Hypothalamus (tissue), 51 donors: ENCODE results near the gene DYSF.

ENCODE experiments used
- DNase-seq, 51 donors: peaks; one replicate each; lab custom pipeline; 2025; lab: John Stamatoyannopoulos, UW

DYSF gene

GRCh38 chr2:71666094-71666474 lies 212.7 kb downstream of the DYSF start:
- DNase-seq, result no peak

- no peak for DNase-seq
These were observed 214.2 kb downstream of the DYSF start for GRCh38 chr2:71667256-71668182.

DNA sequence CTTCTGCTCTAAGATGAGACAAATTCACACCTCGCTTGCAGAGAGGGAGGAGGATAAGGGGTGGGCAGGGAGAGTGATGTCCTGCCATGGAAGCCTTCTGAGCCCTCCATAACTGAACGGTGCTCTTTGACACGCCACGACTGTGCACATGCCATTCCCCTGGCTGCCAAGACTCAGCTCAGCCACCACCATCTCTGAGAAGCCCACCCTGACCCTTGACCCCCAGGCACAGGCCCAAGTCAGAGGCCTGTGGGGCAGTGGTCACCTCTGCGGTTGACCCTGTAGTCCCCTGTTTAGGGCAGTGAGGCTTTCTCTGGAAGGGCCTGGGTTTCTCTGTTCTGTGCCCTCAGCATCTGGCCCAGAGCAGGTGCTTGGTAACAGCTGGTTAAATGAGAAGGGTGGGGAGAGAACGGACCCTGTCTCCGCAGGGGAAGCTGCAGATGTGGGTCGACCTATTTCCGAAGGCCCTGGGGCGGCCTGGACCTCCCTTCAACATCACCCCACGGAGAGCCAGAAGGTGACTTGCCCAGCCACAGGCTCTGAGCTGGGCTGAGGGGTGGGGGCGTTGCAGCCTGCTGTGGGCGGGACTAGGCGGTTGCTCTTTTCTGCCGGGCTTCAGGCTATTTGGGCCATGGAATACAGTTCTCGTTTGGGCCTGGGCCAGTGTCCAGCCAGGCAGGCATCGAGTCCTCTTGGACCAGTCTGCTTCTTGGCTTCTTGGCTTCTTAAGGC lies 215.1 kb downstream of the DYSF start:
- no peak for DNase-seq

GRCh38 chr2:71669058-71669456 lies 215.7 kb downstream of the DYSF start:
- DNase-seq, result no peak

GRCh38 chr2:71669628-71670429 lies 216.5 kb downstream of the DYSF start:
- DNase-seq, result no peak

DNA sequence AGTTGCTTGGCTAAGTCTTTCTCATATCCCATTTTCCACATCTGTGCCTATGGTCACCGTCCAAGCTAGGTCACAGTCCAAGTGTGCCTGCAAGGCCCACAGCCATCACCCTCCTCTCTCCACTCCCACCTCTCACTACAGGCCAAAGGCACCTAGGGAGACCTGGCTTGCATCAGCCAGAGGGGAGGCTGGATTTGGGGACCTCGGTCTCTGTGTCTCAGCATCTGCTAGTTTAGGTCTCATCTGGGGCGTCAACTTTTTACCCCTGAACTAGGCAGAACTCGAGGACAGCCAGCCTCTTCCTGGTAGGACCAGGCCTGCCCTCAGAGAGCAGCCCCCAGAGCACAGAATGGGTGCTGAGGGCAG lies 217.1 kb downstream of the DYSF start:
- DNase-seq, result no peak

GRCh38 chr2:71671203-71671854 lies 218.0 kb downstream of the DYSF start:
- no peak for DNase-seq

GRCh38 chr2:71671895-71672825 lies 218.8 kb downstream of the DYSF start:
- no peak for DNase-seq

DNA sequence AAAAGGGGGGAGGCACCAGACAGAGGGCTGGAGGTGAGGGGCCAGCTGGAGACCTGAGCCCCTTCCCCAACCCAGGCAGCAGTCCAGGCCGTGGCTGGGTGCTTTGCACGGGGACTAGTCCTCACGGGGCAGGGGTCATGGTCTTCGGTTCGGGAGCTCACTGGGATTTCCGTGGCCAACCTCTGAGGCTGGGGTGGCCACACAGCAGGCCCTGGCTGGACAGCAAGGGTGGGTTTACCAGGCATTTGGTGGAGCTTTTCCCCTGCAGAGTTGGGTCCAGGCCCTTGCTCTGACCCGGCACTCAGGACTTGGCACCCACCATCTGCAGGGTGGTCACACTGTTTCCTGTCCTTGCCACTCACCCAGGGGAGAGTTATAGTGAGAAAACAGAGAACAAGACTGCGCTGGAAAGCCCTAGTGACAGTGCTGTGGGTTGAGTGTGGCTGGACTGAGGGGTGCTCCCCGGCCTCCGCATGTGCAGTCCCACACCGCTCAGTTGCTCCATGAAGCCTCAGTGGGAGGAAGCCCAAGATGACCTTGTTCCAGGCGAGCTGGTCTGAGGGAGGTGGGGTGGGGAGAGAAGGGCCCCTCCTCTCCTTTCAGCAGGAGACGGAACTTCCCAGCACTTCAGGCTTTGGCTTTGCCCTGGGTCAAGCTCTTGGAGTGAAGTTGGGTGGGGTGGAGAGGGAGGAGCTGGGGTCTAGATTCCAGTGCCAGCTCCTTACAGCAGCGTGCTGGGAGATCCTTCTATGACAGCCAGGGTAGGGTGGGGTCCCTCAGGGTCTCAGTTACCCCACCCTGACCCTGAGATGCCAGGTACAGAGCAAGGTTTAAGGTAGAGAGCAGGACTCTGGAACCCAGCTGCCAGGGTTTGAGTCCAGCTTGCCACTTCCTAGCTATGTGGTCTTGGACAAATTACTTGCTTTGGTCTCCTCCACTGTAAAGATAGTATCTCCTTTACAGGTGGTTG lies 219.8 kb downstream of the DYSF start:
- DNase-seq, result no peak

DNA sequence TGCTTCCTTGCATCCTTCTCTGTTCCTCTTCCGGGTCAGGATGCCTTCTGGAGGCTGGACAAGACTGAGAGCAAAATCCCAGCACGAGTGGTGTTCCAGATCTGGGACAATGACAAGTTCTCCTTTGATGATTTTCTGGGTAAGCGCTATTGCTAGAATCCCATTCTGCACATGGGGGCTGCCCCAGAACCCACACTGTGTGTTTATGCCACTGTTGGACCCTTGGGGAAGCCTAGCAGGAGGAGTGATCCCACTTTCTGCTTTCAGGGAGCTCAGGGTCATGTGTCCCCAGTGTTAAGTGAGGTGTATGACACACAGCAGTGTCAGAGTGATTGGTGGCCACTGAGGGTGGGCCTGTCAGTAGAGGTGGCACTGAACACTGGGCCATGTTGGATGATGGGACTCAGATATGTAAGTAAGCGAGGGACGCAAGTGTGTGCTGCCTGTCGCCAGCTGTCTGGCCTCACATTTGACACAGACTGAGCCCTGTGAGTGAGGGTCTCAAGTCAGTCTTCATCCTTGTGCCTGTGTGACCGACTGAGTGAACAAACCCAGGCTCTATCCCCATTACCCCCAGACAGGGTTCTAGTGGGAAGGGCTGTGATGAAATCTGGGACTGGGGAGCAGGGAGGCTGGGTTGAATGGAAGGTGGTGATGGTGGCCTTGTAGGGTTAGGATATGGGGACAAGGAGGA lies 220.9 kb downstream of the DYSF start:
- no peak for DNase-seq

GRCh38 chr2:71675296-71675695 lies 221.9 kb downstream of the DYSF start:
- DNase-seq, result no peak

GRCh38 chr2:71678874-71679273 lies 225.5 kb downstream of the DYSF start:
- DNase-seq, result no peak

- no peak for DNase-seq
These were observed 226.1 kb downstream of the DYSF start for GRCh38 chr2:71679491-71679890.

DNA sequence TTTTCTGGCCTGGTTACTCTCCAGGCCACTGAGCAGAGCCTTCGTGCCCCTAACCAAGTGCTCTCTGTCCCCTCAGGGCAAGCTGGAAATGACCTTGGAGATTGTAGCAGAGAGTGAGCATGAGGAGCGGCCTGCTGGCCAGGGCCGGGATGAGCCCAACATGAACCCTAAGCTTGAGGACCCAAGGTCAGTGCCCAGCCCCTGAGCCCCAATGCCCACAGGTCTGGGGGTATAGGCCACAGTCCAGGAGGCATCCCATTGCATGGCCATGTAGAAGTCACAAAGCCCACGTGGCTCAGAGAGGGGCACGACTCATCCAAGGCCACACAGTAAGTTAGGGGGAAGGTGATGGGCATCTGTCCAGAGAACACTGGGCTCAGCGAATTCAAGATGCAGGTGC lies 227.6 kb downstream of the DYSF start:
- DNase-seq, result no peak

- DNase-seq, result no peak
These were observed 228.3 kb downstream of the DYSF start for GRCh38 chr2:71681626-71682025.

DNA sequence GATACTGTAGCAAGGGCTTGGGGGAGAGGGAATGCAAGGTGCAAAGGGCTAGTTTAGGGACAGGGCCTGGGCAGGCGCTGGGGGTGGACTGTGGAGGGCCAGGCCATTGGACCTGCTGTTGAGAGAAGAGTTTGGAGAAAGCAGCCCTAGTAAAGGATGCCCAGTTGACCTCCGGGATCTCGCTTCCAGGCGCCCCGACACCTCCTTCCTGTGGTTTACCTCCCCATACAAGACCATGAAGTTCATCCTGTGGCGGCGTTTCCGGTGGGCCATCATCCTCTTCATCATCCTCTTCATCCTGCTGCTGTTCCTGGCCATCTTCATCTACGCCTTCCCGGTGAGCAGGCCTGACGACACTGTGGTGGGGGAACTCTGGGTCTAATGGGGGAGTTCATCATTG lies 229.0 kb downstream of the DYSF start:
- DNase-seq, result no peak

- no peak for DNase-seq
These were observed 229.7 kb downstream of the DYSF start for GRCh38 chr2:71683070-71683469.

- DNase-seq, result no peak
These were observed 230.3 kb downstream of the DYSF start for GRCh38 chr2:71683666-71684065.
